HG02884 (cell line): ENCODE results near the gene FKBP4.
"Not testable (repeated sequence)": the region's sequence is repeated elsewhere in the genome, so short reads cannot be mapped to it uniquely, and the experiment has no call there.

Experiments used
- ATAC-seq: cut with Tn5 transposase; IDR thresholded peaks from one replicate; pipeline ENCODE4 v1.9.1; 2021; ENCODE audit warnings: mild to moderate bottlenecking, moderate library complexity; ENCODE audit not compliant: unreplicated experiment

The FKBP4 gene

GRCh38 chr12:2794736-2795289, at the start of gene FKBP4:
Gene FKBP4 (plus strand): TSS chr12:2794970. CDS start chr12:2795140, 170 bp downstream.
- peak; percentile 76 for ATAC-seq

GRCh38 chr12:2745655-2746054, 49.1 kb upstream of the FKBP4 start:
- ATAC-seq, result no peak

- no peak for ATAC-seq
Measured at GRCh38 chr12:2749580-2749979, 45.2 kb upstream of the FKBP4 start.

GRCh38 chr12:2750185-2750584, 44.6 kb upstream of the FKBP4 start:
- ATAC-seq, result no peak

- ATAC-seq, result no peak
Measured at GRCh38 chr12:2751230-2751629, 43.5 kb upstream of the FKBP4 start.

- no peak for ATAC-seq
Measured at GRCh38 chr12:2751686-2752085, 43.1 kb upstream of the FKBP4 start.

- no peak for ATAC-seq
Measured at GRCh38 chr12:2752676-2753371, 41.9 kb upstream of the FKBP4 start.

- ATAC-seq, result no peak
Measured at GRCh38 chr12:2753536-2753935, 41.2 kb upstream of the FKBP4 start.

GRCh38 chr12:2754208-2754607, 40.6 kb upstream of the FKBP4 start:
- ATAC-seq, result no peak

- no peak for ATAC-seq
Measured at GRCh38 chr12:2756756-2757155, 38.0 kb upstream of the FKBP4 start.

GRCh38 chr12:2759733-2760132, 35.0 kb upstream of the FKBP4 start:
- no peak for ATAC-seq

- no peak for ATAC-seq
Measured at GRCh38 chr12:2764398-2764797, 30.4 kb upstream of the FKBP4 start.

GRCh38 chr12:2765052-2765451, 29.7 kb upstream of the FKBP4 start:
- no peak for ATAC-seq

GRCh38 chr12:2765608-2766007, 29.2 kb upstream of the FKBP4 start:
- ATAC-seq, result no peak

GRCh38 chr12:2768224-2768961, 26.4 kb upstream of the FKBP4 start:
- no peak for ATAC-seq

GRCh38 chr12:2769866-2770533, 24.8 kb upstream of the FKBP4 start:
- ATAC-seq, result no peak

- ATAC-seq, result not testable (repeated sequence)
Measured at GRCh38 chr12:2770544-2770943, 24.2 kb upstream of the FKBP4 start.

- no peak for ATAC-seq
Measured at GRCh38 chr12:2772370-2772769, 22.4 kb upstream of the FKBP4 start.

- ATAC-seq, result no peak
Measured at GRCh38 chr12:2773199-2773875, 21.4 kb upstream of the FKBP4 start.

- ATAC-seq, result no peak
Measured at GRCh38 chr12:2775431-2775830, 19.3 kb upstream of the FKBP4 start.
